Ramos (cell line): ENCODE results near the gene SCT.

ENCODE experiments used
- in situ Hi-C: fragments of 300-500 bp; cut with MboI; formaldehyde crosslinking; loops from one replicate; pipeline ENCODE4 v1.14.3; 2022; ENCODE audit warnings: low sequenced_read_pairs; ENCODE audit not compliant: unreplicated experiment

SCT gene

GRCh38 chr11:592501-592900 is 34.5 kb downstream of the SCT start:
- in situ Hi-C loops, result no loop called here

GRCh38 chr11:590997-591396 is 36.0 kb downstream of the SCT start:
- in situ Hi-C loops, result no loop called here

- in situ Hi-C loops, result no loop called here
Observed at GRCh38 chr11:589798-590197, 37.2 kb downstream of the SCT start.

- in situ Hi-C loops, result no loop called here
Observed at GRCh38 chr11:587978-588380, 39.0 kb downstream of the SCT start.

- in situ Hi-C loops, result no loop called here
Observed at GRCh38 chr11:587546-587945, 39.4 kb downstream of the SCT start.

- in situ Hi-C loops, result no loop called here
Observed at GRCh38 chr11:586376-587316, 40.3 kb downstream of the SCT start.

- in situ Hi-C loops, result no loop called here
Observed at GRCh38 chr11:584287-584686, 42.7 kb downstream of the SCT start.

- in situ Hi-C loops, result no loop called here
Observed at GRCh38 chr11:581752-582151, 45.2 kb downstream of the SCT start.

GRCh38 chr11:581342-581741 is 45.6 kb downstream of the SCT start:
- in situ Hi-C loops, result no loop called here

GRCh38 chr11:579830-580601 is 47.0 kb downstream of the SCT start:
- in situ Hi-C loops, result no loop called here

- in situ Hi-C loops, result no loop called here
Observed at GRCh38 chr11:578276-579035, 48.5 kb downstream of the SCT start.

GRCh38 chr11:577611-577894 is 49.4 kb downstream of the SCT start:
- in situ Hi-C loops, result no loop called here

- in situ Hi-C loops, result no loop called here
Observed at GRCh38 chr11:576811-577610, 50.0 kb downstream of the SCT start.
